GM12878 (cell line): ENCODE measurements around the gene ZNF416. TPM values are rescaled to one million over a fixed set of nuclear protein-coding genes. Genes with fewer than 3 reads are reported as not detected.

ENCODE experiments used
- ATAC-seq: fragments of 200-7000 bp; cut with Tn5 transposase; 3 replicates; pipeline ENCODE4 v1.9.1; 2020; ENCODE audit warnings: mild to moderate bottlenecking, moderate library complexity
- BruUV-seq: library from RNA; stranded (reverse); fragments of 400-500 nt; replicated peaks from 2 replicates; lab custom pipeline; 2021; lab: Mats Ljungman, UMichigan
- CTCF ChIA-PET: fragments of 300-600 bp; sonication (Branson Sonifier 250); formaldehyde crosslinking; extraction: SDS; loops from one replicate; lab custom pipeline; 2021; ENCODE audit warnings: inconsistent platforms; lab: Yijun Ruan, JAX
- POLR2A ChIA-PET: fragments of 350-600 bp; formaldehyde crosslinking; extraction: SDS; loops from one replicate; lab custom pipeline; 2021; ENCODE audit warnings: inconsistent platforms; lab: Charles Lee
- RAD21 ChIA-PET: fragments of 300-600 bp; sonication (Branson Sonifier 250); formaldehyde crosslinking; loops from one replicate; lab custom pipeline; 2023; ENCODE audit warnings: antibody characterized with exemption; ENCODE audit not compliant: unreplicated experiment; lab: Charles Lee
- SMC1A ChIA-PET: fragments of 300-600 bp; sonication (Branson Sonifier 250); formaldehyde crosslinking; loops from one replicate; lab custom pipeline; 2023; ENCODE audit not compliant: unreplicated experiment, uncharacterized antibody; lab: Charles Lee
- DNase-seq: peaks from one replicate; pipeline ENCODE4 v3.0.0-alpha.2; 2011; ENCODE audit warnings: low read depth, low spot score
- FAIRE-seq: peaks from 3 replicates; lab custom pipeline; 2011; peaks lifted over from hg19 to GRCh38; lab: Jason Lieb, UNC
- H2AFZ ChIP-seq: 2 replicates; pipeline ENCODE4 v1.6.0; 2011; ENCODE audit warnings: low read depth, low read length, control low read depth; ENCODE audit not compliant: control insufficient read depth
- H3K27ac ChIP-seq: 2 replicates; pipeline ENCODE4 v1.5.1; 2011; ENCODE audit warnings: control low read depth; ENCODE audit not compliant: control insufficient read depth, insufficient read depth
- H3K27me3 ChIP-seq, 2 experiments: replicated peaks in 1 of 2; 2 replicates each; pipeline versions ENCODE4 v1.6.0 to v1.6.1; 2011; ENCODE audit warnings: low read length in 1 of 2; ENCODE audit not compliant: control insufficient read depth in 2 of 2, insufficient read depth in 2 of 2
- H3K36me3 ChIP-seq, 2 experiments: 2 replicates each; pipeline ENCODE4 v1.5.1; 2011; ENCODE audit warnings: low read length in 1 of 2; ENCODE audit not compliant: control insufficient read depth in 2 of 2, insufficient read depth in 2 of 2
- H3K4me1 ChIP-seq: 2 replicates; pipeline ENCODE4 v1.6.1; 2011; ENCODE audit warnings: mild to moderate bottlenecking, low read length, moderate library complexity, mixed read lengths; ENCODE audit not compliant: control insufficient read depth, insufficient read depth
- H3K4me2 ChIP-seq: 2 replicates; pipeline ENCODE4 v1.6.0; 2011; ENCODE audit warnings: control low read depth; ENCODE audit not compliant: control insufficient read depth, insufficient read depth
- H3K4me3 ChIP-seq: fragments of 200-600 bp; sonication (generic); 2 replicates; pipeline ENCODE4 v1.5.1; 2016
- H3K79me2 ChIP-seq: 2 replicates; pipeline ENCODE4 v1.6.0; 2011; ENCODE audit warnings: low read length; ENCODE audit not compliant: control insufficient read depth, insufficient read depth
- H3K9ac ChIP-seq: 2 replicates; pipeline ENCODE4 v1.8.0; 2011; ENCODE audit warnings: low read length, control low read depth, mixed read lengths; ENCODE audit not compliant: control insufficient read depth, insufficient read depth
- H3K9me3 ChIP-seq: replicated peaks from 3 replicates; pipeline ENCODE4 v1.5.1; 2011; ENCODE audit warnings: mild to moderate bottlenecking, low read length; ENCODE audit not compliant: control insufficient read depth, insufficient read depth
- H4K20me1 ChIP-seq: 2 replicates; pipeline ENCODE4 v1.6.0; 2011; ENCODE audit not compliant: control insufficient read depth, insufficient read depth
- BHLHE40 ChIP-seq, 2 experiments: fragments of 450-650 bp in 1 of 2; IDR thresholded peaks; 2 replicates each; pipeline ENCODE4 v1.6.1; 2011 to 2017; ENCODE audit warnings: low read depth in 2 of 2, borderline replicate concordance in 1 of 2, improper control_type of control experiment in 1 of 2, low read length in 1 of 2, mild to moderate bottlenecking in 1 of 2
- CBX5 ChIP-seq: sonication (generic); IDR thresholded peaks from 2 replicates; pipeline ENCODE4 v1.6.1; 2016; ENCODE audit warnings: low read depth, moderate library complexity, mild to moderate bottlenecking, inconsistent platforms
- CHD2 ChIP-seq: IDR thresholded peaks from 2 replicates; pipeline ENCODE4 v1.6.1; 2011; ENCODE audit warnings: low read depth, low read length, improper control_type of control experiment, borderline replicate concordance
- KLF5 ChIP-seq: fragments of 450-650 bp; IDR thresholded peaks from 2 replicates; pipeline ENCODE4 v1.6.1; 2014; ENCODE audit warnings: mild to moderate bottlenecking; ENCODE audit not compliant: partially characterized antibody
- MEF2B ChIP-seq: fragments of 450-650 bp; IDR thresholded peaks from 2 replicates; pipeline ENCODE4 v1.6.1; 2018; ENCODE audit warnings: mild to moderate bottlenecking, moderate library complexity; ENCODE audit not compliant: partially characterized antibody, poor library complexity, severe bottlenecking
- PML ChIP-seq: IDR thresholded peaks from 2 replicates; pipeline ENCODE4 v1.6.1; 2012; ENCODE audit warnings: low read length, inconsistent platforms
- WGBS: methylation state at CpG from one replicate; pipeline ENCODE4 v1.1.6; 2016; ENCODE audit warnings: low lambda C conversion rate; ENCODE audit not compliant: insufficient replicate concordance, insufficient coverage; ENCODE audit errors: missing lambda C conversion rate; 5-methylcytosine and 5-hydroxymethylcytosine counted together
- in situ Hi-C: fragments of 300-500 bp; cut with MboI; formaldehyde crosslinking; loops from 9 replicates; pipeline ENCODE4 v1.14.3; 2018; ENCODE audit warnings: mixed read lengths
- intact Hi-C: fragments of 100-400 bp; cut with micrococcal nuclease; formaldehyde crosslinking; loops from one replicate; pipeline ENCODE4 v1.14.2; 2022; ENCODE audit not compliant: unreplicated experiment
- polyA plus RNA-seq, 11 experiments: library from polyadenylated mRNA; depleted of rRNA in 4 of 11; unstranded in 6 of 11; stranded (reverse) in 5 of 11; fragments of >200 nt; fragmentation: Nextera tagmentation in 4 of 11; fragmentation: Illumina TruSeq in 1 of 11; extraction: Ambion mirVana in 4 of 11; extraction: Trizol in 1 of 11; gene quantifications; 1 replicate in 1 of 11; 2 replicates in 10 of 11; pipeline versions ENCODE4 v1.2.1 to v1.2.3, GENCODE V29; 2011 to 2016; ENCODE audit warnings: inconsistent platforms in 2 of 11, missing spikeins in 2 of 11, low read depth in 1 of 11
- total RNA-seq, 4 experiments: library from RNA; depleted of rRNA in 3 of 4; stranded (reverse); fragments of >200 nt in 3 of 4; fragmentation: Illumina TruSeq in 1 of 4; extraction: Trizol in 1 of 4; gene quantifications; 2 replicates each; pipeline versions ENCODE4 v1.2.1 to v1.2.3, GENCODE V29; 2013 to 2021
- TF ChIP-seq, protein P1 (sequence below): IDR thresholded peaks from 2 replicates; pipeline ENCODE4 v1.6.1; 2011; ENCODE audit warnings: mild to moderate bottlenecking, low read depth, low read length, moderate library complexity; ENCODE audit not compliant: insufficient replicate concordance
- TF ChIP-seq, protein P2 (sequence below): fragments of 450-650 bp; IDR thresholded peaks from 2 replicates; pipeline ENCODE4 v1.6.1; 2017; ENCODE audit warnings: low read depth, mild to moderate bottlenecking, moderate library complexity

Gene ZNF416
- total and polyA plus RNA-seq, 10 of the 15 experiments (the other 5 are each of a cell fraction or from before 2014, with no cell fraction given): 1.2 to 5.4 (median 4.7) TPM

DNA sequence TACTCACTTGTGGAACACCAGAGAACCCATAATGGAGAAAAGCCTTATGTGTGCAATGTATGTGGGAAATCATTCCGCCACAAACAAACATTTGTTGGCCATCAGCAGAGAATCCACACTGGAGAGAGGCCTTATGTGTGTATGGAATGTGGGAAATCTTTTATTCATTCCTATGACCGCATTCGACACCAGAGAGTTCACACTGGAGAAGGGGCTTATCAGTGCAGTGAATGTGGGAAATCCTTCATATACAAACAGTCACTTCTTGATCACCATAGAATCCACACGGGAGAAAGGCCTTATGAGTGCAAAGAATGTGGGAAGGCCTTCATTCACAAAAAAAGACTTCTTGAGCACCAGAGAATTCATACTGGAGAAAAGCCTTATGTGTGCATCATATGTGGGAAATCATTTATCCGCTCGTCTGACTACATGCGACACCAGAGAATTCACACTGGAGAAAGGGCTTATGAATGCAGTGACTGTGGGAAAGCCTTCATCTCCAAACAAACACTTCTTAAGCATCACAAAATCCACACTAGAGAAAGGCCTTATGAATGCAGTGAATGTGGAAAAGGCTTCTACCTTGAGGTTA lies 40.7 kb downstream of the ZNF416 start:
- H2AFZ ChIP-seq: no peak overlapping the region
- H4K20me1 ChIP-seq: no peaks in the 10 kb centered on the region
- peaks cover 7 to 10% of the 10 kb centered on the region in 2 experiments; a peak in 3 of 4 replicates for H3K36me3 ChIP-seq
- POLR2A ChIA-PET: interaction anchor here (0.5 kb wide), 1 partner anchor 212 kb away, joined by 3 read pairs; no protein-coding TSS in a partner anchor
- no peak overlapping the region for H3K4me2 ChIP-seq
- in situ Hi-C loops: no loop called here
- FAIRE-seq: no peak
- TF ChIP-seq, protein P1, sequence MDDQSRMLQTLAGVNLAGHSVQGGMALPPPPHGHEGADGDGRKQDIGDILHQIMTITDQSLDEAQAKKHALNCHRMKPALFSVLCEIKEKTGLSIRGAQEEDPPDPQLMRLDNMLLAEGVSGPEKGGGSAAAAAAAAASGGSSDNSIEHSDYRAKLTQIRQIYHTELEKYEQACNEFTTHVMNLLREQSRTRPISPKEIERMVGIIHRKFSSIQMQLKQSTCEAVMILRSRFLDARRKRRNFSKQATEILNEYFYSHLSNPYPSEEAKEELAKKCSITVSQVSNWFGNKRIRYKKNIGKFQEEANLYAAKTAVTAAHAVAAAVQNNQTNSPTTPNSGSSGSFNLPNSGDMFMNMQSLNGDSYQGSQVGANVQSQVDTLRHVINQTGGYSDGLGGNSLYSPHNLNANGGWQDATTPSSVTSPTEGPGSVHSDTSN: no peak
- TF ChIP-seq CHD2: no peak
- TF ChIP-seq, protein P2, sequence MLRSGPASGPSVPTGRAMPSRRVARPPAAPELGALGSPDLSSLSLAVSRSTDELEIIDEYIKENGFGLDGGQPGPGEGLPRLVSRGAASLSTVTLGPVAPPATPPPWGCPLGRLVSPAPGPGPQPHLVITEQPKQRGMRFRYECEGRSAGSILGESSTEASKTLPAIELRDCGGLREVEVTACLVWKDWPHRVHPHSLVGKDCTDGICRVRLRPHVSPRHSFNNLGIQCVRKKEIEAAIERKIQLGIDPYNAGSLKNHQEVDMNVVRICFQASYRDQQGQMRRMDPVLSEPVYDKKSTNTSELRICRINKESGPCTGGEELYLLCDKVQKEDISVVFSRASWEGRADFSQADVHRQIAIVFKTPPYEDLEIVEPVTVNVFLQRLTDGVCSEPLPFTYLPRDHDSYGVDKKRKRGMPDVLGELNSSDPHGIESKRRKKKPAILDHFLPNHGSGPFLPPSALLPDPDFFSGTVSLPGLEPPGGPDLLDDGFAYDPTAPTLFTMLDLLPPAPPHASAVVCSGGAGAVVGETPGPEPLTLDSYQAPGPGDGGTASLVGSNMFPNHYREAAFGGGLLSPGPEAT: no peak
- no peak for TF ChIP-seq BHLHE40 (IDR thresholded peaks at IDR 0.05; ENCODE audit: borderline replicate concordance in 1 of 2, low read depth in 2 of 2, low read length in 1 of 2)
- 0 out of 2 replicates have a peak, but pooled peaks have one; percentile 22 for TF ChIP-seq CBX5
- TF ChIP-seq MEF2B: no peak
- TF ChIP-seq PML: no peak
- peak; percentile 93 for TF ChIP-seq KLF5
- TF ChIP-seq, all 136 proteins: peak for 2
- WGBS: 96% methylated on average over 7 of the region's 7 CpGs
- Histone ChIP-seq H3K79me2 (no peaks in the 10 kb centered on the region), H3K27ac (no peak overlapping the region), H3K27me3 (no peaks in the 10 kb centered on the region), H3K9me3 (peaks cover 48% of the 10 kb centered on the region), H3K4me1 (no peaks in the 10 kb centered on the region), H3K4me3 (no peak overlapping the region), H3K9ac (no peak overlapping the region)
- SMC1A ChIA-PET: no interaction called here
- ATAC-seq: no peak
- CTCF ChIA-PET: no interaction called here
- no peak for DNase-seq
- RAD21 ChIA-PET: no interaction called here
- intact Hi-C loops: no loop called here
- TSS peak; percentile 6 for BruUV-seq
